NCI-H2081 treated with DMSO at 0.1 percent for 48 hours (cell line): ENCODE results near the gene GSTM5.
"Not testable (repeated sequence)": the region's sequence is repeated elsewhere in the genome, so short reads cannot be mapped to it uniquely, and the experiment has no call there.

Experiments
- DNase-seq: peaks from one replicate; lab custom pipeline; 2025; lab: John Stamatoyannopoulos, UW

The GSTM5 gene

DNA sequence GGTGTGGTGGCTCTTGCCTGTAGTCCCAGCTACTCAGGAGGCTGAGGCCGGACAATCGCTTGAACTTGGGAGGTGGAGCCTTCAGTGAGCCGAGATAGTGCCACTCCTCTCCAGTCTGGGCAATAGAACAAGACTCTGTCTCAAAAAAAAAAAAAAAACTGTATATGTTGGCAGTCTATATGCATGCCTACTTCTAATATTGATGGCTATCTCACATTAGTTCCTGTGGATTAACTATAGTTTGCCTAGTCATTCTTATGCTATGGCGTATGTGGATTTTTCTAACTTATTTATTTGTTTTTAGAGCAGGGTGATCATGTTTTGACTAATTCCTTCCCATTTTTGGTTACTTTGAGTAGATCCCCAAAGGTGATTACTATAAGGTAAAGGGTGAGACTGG, 15.0 kb upstream of the GSTM5 start:
- no peak for DNase-seq

DNA sequence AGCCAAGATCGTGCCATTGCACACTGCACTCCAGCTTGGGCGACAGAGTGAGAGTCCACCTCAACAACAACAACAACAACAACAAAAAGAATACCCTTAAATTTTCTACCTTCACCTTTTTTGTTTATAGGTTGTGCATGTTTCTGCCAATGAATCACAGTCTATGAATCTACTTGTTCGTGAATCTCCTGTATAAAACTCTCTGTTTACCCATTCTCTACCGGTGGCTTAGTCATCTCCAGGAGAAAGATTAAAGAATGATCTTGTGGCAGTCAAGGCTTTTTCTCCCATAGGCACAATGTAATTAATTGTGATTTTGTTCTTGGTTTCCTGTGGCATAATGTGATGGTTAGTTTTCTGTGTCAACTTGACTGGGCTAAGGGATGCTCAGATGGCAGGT, 14.2 kb upstream of the GSTM5 start:
- not testable (repeated sequence) for DNase-seq

- not testable (repeated sequence) for DNase-seq
Measured at GRCh38 chr1:109702940-109703339, 9.1 kb upstream of the GSTM5 start.

GRCh38 chr1:109704173-109704572, 7.9 kb upstream of the GSTM5 start:
- no peak for DNase-seq

DNA sequence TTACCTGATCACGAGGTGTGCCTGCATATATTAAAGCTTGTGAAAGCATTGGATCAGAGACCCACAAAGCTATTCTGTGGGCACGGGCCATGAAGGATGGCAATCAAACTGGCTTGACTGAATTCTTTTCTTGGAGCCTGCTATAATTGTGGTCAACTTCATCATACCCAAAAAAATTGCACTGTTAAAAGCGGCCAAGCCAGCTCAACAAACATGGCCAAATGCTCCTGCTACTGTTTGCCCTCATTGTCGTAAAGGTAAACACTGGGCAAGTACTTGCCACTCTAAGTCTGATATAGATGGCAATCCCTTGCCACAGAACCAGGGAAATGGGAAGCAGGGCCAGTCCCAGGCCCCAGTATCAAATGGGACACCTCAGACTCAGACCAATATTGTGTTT, 6.6 kb upstream of the GSTM5 start:
- DNase-seq: no peak

DNA sequence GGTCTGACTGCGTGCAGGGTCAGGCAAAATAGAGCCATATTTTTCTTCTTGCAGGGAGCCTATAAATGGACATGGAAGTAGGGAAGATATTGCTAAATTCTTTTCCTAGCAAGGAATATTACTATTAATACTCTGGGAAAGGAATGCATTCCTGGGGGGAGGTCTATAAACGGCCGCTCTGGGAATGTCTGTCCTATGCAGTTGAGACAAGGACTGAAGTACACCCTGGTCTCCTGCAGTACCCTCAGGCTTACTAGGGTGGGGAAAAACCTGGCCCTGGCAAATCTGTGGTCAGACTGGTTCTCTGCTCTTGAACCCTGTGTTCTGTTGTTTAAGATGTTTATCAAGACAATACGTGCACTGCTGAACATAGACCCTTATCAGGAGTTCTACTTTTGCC, 3.1 kb upstream of the GSTM5 start:
- not testable (repeated sequence) for DNase-seq

- DNase-seq: not testable (repeated sequence)
Measured at GRCh38 chr1:109709822-109710221, 2.2 kb upstream of the GSTM5 start.

DNA sequence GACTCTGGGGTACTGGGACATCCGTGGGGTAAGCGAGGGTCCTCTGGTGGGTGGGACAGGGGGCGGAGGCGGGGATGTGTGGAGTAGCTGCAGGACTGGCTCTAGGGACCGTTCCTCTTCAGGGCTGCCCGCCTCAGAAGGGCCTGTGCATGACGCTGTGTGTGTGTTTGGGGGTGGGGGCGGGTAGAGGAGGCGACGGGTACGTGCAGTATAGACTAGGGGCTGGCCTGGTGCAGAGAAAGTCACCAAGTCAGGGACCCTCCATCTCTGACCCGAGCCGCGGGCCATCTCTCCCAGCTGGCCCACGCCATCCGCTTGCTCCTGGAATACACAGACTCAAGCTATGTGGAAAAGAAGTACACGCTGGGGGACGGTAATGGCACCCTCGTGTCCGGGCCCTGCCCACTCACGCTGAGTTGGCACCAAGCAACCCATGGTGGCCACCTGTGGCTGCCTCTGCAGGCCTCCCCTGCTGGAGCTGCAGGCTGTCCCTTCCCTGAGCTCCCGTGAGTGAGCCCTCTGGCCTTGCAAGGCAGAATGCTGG, 342 bp downstream of the GSTM5 start:
- no peak for DNase-seq

- DNase-seq: no peak
Measured at GRCh38 chr1:109713636-109714035, 1.6 kb downstream of the GSTM5 start.

DNA sequence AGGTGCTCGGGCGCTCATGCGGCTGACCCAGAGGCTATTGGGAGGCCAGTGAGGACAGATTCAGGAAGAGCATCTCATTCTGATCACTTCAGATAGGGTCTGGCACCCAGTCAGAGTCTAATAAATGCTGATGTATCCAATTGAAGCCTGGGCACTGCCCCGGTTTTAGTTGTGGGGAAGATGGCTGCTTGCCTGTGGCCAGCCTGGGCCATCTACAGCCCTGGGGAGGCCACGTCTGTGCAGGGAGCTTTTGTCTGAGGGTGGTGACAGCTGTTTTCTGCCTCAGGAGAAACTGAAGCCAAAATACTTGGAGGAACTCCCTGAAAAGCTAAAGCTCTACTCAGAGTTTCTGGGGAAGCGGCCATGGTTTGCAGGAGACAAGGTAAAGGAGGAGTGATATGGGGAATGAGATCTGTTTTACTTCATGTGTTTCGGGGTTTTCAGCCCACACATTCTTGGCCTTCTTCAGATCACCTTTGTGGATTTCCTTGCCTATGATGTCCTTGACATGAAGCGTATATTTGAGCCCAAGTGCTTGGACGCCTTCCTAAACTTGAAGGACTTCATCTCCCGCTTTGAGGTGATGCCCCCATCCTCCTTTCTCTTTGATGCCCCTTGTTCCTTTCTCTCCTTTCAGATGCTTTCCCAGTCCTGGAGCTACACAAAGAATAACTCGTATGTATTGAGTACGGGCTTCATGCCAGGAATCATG, 2.8 kb downstream of the GSTM5 start:
- no peak for DNase-seq

- no peak for DNase-seq
Measured at GRCh38 chr1:109716121-109716520, 4.1 kb downstream of the GSTM5 start.

DNA sequence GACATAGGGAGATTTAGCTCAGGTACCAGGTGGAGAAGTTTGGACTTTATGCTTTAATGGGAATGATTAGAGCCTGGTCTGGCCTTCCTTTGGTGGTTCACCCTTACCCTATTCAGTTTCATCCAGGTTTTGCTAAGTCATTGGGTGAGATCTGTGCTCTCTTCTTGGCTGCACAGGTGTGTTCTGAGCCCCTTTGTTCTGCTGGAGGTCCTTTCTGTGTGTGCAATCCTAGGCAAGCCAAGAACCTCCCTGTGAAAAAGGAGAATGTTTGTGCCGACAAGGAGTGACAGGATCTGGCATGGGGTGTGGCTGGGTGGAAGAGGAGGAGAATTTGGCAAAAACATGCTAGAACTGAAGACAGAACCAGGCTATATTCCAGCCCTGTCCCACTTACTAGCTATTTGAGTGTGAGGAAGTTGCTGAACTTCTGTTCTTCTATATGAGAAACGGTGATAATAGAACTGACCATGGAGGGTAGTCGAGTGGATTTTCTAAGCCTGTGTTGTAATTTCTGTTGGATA, 4.6 kb downstream of the GSTM5 start:
- DNase-seq: no peak

DNA sequence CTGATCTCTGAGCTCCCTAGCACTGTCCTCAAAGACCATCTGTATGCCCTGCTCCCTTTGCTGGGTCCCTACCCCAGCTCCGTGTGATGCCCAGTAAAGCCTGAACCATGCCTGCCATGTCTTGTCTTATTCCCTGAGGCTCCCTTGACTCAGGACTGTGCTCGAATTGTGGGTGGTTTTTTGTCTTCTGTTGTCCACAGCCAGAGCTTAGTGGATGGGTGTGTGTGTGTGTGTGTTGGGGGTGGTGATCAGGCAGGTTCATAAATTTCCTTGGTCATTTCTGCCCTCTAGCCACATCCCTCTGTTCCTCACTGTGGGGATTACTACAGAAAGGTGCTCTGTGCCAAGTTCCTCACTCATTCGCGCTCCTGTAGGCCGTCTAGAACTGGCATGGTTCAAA, 5.7 kb downstream of the GSTM5 start:
- no peak for DNase-seq

GRCh38 chr1:109718495-109718894, 6.4 kb downstream of the GSTM5 start:
- DNase-seq: no peak

- no peak for DNase-seq
Measured at GRCh38 chr1:109719337-109719837, 7.3 kb downstream of the GSTM5 start.

DNA sequence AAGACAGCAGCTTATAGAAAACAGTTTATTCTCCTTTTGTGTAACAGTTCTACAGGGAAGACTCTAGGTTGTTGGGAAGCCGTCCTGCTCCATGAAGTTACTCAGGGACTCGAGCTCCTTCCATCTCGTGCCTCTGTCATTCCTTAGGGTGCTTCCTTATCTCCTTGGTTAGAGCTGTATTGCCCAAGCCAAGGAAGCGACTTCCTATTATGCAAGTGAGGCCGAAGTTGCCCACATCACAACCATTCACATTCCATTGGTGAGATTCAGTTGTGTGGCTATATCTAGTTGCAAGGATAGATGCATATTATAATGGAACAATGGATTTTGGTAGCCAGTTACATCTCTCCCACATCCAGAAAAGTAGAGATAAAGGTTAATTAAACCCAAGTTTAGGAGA, 9.0 kb downstream of the GSTM5 start:
- no peak for DNase-seq

DNA sequence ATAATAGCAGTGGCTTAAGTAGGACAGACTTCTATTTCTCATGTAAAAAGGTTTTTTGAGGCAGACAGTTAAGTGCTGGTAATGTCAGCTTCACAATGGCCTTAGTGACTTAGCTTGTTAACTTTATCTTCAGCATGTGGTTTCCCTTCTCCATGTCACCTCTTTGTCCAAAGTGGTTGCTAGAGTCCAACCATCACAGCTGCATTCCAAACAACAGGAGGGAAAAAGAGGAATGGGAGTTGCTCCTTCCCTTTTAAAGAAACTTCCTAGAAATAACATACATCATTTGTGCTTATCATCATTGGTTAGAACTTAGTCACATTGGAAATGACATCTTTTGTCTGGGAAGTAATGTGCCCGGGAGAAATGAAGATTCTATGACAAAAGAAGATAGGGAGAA, 9.9 kb downstream of the GSTM5 start:
- DNase-seq: no peak

DNA sequence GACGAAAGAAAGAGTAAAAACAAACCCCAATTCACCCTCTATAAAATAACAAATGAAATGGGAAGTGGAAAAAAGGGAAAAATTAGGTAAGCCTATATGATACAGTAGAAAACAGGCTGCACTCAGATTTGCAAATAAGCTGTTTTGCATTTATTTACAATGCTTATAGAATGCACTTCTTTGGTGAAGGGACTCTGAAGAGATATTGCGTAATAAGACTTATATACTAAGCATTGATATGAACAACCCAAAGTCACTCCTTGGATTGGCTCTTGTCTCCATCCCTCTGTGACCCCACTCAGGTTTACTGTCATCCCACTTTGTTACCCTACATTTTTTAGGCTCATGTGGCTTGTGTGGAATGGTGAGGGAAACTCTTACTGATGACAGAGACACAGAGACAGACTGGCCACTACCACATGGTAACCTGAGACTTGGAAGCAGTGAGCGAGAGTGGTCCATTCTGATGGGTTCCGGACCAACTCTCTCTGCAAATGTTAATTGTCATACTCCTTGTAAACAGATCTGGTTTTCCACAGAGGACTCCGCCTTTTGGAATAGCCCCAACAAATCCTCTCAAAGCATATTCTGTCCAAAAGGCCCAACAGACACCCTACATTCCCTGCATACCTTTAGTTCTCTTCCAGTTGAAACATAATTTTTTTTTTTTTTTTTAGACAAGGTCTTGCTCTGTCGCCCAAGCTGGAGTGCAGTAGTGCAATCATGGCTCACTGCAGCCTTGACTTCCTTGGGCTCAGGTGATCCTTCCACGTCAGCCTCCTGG, 11.0 kb downstream of the GSTM5 start:
- DNase-seq: no peak

- no peak for DNase-seq
Measured at GRCh38 chr1:109724933-109725332, 12.9 kb downstream of the GSTM5 start.

DNA sequence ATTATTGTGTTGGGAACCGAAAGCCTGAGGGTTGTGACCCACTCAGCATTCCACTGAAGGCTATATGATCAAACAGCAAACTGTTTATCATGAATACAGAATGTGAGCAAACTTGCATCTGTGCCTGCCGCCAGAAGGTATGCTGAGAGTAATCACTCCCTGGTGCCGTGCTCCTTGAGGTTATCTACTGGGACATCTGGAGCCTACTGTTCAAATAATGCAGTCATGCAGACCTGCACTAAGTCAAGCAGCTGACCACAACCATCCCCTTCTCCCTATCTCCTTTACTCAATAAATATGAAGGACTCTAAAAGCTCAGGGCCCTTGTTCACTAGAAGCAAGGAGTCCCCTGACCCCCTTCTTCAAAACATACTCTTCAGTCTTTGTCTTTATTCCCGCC, 13.5 kb downstream of the GSTM5 start:
- no peak for DNase-seq

DNA sequence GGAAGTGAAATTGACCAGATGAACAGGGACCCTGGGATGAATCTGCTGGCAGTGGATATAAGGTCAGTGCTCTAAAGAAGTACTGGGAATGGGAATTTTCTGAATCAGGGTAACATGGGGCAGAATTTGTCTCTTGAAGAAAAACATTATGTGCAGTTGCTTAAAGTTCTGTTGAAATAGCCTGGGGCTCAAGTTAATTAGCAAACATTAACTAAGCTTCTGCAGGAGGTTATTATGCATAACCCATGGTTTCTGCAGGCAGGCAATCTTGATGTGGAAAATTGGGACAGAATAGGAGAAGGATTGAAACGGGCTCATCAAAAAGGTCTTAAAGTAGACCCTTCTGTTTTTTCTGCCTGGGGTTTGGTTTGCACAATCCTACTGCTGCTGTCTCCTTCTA, 14.0 kb downstream of the GSTM5 start:
- no peak for DNase-seq

DNA sequence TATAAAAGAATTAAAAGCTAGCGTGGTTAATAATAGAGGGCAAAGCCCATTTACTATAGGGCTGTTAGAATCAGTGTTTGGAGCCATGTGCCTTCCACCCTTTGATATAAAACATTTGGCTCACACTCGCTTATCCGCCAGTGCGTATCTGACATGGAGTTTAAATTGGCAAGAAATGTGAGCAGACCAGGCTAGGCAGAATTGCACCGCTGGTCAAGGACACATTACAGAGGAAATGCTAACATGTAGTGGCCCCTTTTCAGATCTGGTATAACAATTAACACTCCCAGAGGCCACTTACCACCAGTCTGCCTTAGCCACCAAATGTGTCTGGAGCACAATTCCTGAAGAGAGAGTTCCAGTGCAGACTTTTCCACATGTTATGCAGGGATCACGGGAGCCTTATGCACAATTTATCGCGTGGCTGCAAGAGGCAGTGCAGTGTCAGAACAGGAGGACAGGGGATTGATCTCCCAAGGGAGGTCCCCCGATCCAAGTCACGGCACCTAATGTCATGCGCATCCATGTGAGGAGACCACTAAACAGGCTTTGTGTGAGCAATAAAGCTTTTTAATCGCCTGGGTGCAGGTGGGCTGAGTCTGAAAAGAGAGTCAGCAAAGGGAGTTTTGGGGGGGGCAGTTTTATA, 14.8 kb downstream of the GSTM5 start:
- no peak for DNase-seq
